Vagina (tissue), 2 donors: Measurements from ENCODE around the gene EVA1A.

Experiments
- CTCF ChIP-seq, 3 experiments: fragments of 450-650 bp in 2 of 3; fragments of 200-600 bp in 1 of 3; sonication (generic) in 1 of 3; IDR thresholded peaks; one replicate each; pipeline ENCODE4 v1.5.1; 2017 to 2019; ENCODE audit warnings: antibody characterized with exemption in 3 of 3, mild to moderate bottlenecking in 2 of 3, moderate library complexity in 2 of 3
- POLR2AphosphoS5 ChIP-seq, 2 donors: sonication (generic); formaldehyde crosslinking; IDR thresholded peaks; one replicate each; pipeline ENCODE4 v1.9.0; 2017; ENCODE audit warnings: antibody characterized with exemption in 2 of 2, mild to moderate bottlenecking in 2 of 2, low read depth in 1 of 2; ENCODE audit not compliant: insufficient read depth in 1 of 2

GRCh38 chr2:75465317-75465984, 95.3 kb downstream of the EVA1A start:
- TF ChIP-seq CTCF (IDR thresholded peaks at IDR 0.05) (no peak), POLR2AphosphoS5 (IDR thresholded peaks at IDR 0.05; ENCODE audit: insufficient read depth in 1 of 2, low read depth in 1 of 2) (no peak)
